Measurements from ENCODE around the gene GORASP2. TPM values are rescaled to one million over a fixed set of nuclear protein-coding genes. Genes with fewer than 3 reads are reported as not detected.
A peak's percentile ranks its signal among the peaks of the same experiment; 100 is the strongest.

Gene GORASP2
- total RNA-seq, 1 experiment from 2014 or later: 97.7 TPM

GRCh38 chr2:170968205-170969003 is 39.4 kb downstream of the GORASP2 start:
- H3K23me2 ChIP-seq (ENCODE audit: insufficient read length, low read depth, low read length, poor library complexity, severe bottlenecking): no peaks in the 10 kb centered on the region
- no peaks in the 10 kb centered on the region for H4K20me1 ChIP-seq (ENCODE audit: control insufficient read depth, insufficient read depth, insufficient read length)
- H3K9ac ChIP-seq (ENCODE audit: extremely low read depth, insufficient read length, low read length): no peak overlapping the region
- no peak overlapping the region for H4K5ac ChIP-seq (ENCODE audit: insufficient read length, low read depth, low read length)
- H3K4me1 ChIP-seq (ENCODE audit: insufficient read depth, low read length): no peaks in the 10 kb centered on the region
- no peak overlapping the region for H2BK120ac ChIP-seq (ENCODE audit: low read depth, low read length, poor library complexity, severe bottlenecking)
- no peak overlapping the region for H3K27ac ChIP-seq (ENCODE audit: insufficient read length, low read depth, low read length)
- no peak overlapping the region for H3K56ac ChIP-seq (ENCODE audit: insufficient read length, low read depth, low read length)
- no peak overlapping the region for H3K23ac ChIP-seq (ENCODE audit: insufficient read length, low read depth, low read length)
- H3K14ac ChIP-seq (ENCODE audit: insufficient read depth, low read length): no peak overlapping the region
- no peak overlapping the region for H2BK5ac ChIP-seq (ENCODE audit: insufficient read length, low read length)
- TF ChIP-seq, protein P1, sequence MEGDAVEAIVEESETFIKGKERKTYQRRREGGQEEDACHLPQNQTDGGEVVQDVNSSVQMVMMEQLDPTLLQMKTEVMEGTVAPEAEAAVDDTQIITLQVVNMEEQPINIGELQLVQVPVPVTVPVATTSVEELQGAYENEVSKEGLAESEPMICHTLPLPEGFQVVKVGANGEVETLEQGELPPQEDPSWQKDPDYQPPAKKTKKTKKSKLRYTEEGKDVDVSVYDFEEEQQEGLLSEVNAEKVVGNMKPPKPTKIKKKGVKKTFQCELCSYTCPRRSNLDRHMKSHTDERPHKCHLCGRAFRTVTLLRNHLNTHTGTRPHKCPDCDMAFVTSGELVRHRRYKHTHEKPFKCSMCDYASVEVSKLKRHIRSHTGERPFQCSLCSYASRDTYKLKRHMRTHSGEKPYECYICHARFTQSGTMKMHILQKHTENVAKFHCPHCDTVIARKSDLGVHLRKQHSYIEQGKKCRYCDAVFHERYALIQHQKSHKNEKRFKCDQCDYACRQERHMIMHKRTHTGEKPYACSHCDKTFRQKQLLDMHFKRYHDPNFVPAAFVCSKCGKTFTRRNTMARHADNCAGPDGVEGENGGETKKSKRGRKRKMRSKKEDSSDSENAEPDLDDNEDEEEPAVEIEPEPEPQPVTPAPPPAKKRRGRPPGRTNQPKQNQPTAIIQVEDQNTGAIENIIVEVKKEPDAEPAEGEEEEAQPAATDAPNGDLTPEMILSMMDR (conservative IDR thresholded peaks at IDR 0.05): no peak
- no peak for DNase-seq
- no peak overlapping the region for H3K4me2 ChIP-seq (ENCODE audit: insufficient read depth, insufficient read length, low read length)
- no peaks in the 10 kb centered on the region for H3K79me2 ChIP-seq (ENCODE audit: insufficient read depth, low read length)
- H3K4ac ChIP-seq (ENCODE audit: low read depth, low read length): no peak overlapping the region
- H2AK5ac ChIP-seq (ENCODE audit: insufficient read length, low read length): no peak overlapping the region
- Mint-ChIP-seq H3K4me3 (no peak overlapping the region), H3K4me1 (peaks cover 22 to 27% of the 10 kb centered on the region in 2 experiments), H3K9me3 (no peaks in the 10 kb centered on the region), H3K27me3 (ENCODE audit: low read depth) (no peaks in the 10 kb centered on the region; the same call in 1 of the 2 replicates), H3K27ac (peak overlapping the region; percentile 22 to 89 (median 61); a peak in 4 of 7 replicates), H3K36me3 (ENCODE audit: insufficient read depth in 1 of 3, low read depth in 3 of 3) (peaks cover 32 to 47% (median 45%) of the 10 kb centered on the region in 3 experiments; a peak in 6 of 7 replicates)
- no peak overlapping the region for H2BK20ac ChIP-seq (ENCODE audit: low read depth, low read length, poor library complexity, severe bottlenecking)
- no peak overlapping the region for H2BK12ac ChIP-seq (ENCODE audit: insufficient read length, low read depth, low read length)
- WGBS (ENCODE audit: extremely low coverage, insufficient read length, low lambda C conversion rate): no CpG with 5 or more reads among the region's 12 CpGs
- no peaks in the 10 kb centered on the region for H3K79me1 ChIP-seq (ENCODE audit: insufficient read depth, low read depth, low read length, poor library complexity, severe bottlenecking)
- no peak overlapping the region for H2AFZ ChIP-seq (ENCODE audit: low read length)
- no peaks in the 10 kb centered on the region for H3K9me3 ChIP-seq (ENCODE audit: control insufficient read depth, low read depth, low read length)
- no peak overlapping the region for H2BK15ac ChIP-seq (ENCODE audit: low read depth, low read length)
- no peak overlapping the region for H4K8ac ChIP-seq (replicated peaks; ENCODE audit: insufficient read length, low read depth, low read length)
- no peak overlapping the region for H3K18ac ChIP-seq (ENCODE audit: insufficient read length, low read depth, low read length)
- no peak overlapping the region for H4K91ac ChIP-seq (ENCODE audit: insufficient read length, low read depth, low read length)
- H3K27me3 ChIP-seq (ENCODE audit: insufficient read depth, low read length): no peaks in the 10 kb centered on the region
- no peak overlapping the region for H3T11ph ChIP-seq (ENCODE audit: low read length)

Measured in H9 (cell line).